ENCODE measurements around the gene ACTR3. TPM values are rescaled to one million over a fixed set of nuclear protein-coding genes. Genes with fewer than 3 reads are reported as not detected.

Gene ACTR3
- total RNA-seq, 1 donor = 236 TPM

DNA sequence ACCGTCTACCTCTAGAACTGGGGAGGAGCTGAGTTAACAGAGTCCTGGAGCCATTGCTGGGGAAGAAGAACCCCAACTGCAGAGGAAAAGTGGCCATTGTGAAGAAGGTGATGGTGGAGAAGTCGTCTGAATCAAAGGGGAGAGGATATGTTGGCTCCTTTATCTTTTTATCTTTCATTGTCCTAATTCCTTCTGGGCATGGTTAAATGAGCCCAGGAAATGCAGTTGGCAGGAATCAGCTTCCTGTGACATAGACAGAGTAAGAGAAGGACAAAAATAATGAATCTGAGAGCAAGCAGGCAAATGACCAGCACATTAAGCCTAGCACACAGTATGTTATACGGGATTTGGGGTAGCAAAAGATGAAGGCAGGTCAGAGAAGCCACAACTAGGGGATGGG is 16.0 kb upstream of the ACTR3 start:
- TF ChIP-seq, protein P1, sequence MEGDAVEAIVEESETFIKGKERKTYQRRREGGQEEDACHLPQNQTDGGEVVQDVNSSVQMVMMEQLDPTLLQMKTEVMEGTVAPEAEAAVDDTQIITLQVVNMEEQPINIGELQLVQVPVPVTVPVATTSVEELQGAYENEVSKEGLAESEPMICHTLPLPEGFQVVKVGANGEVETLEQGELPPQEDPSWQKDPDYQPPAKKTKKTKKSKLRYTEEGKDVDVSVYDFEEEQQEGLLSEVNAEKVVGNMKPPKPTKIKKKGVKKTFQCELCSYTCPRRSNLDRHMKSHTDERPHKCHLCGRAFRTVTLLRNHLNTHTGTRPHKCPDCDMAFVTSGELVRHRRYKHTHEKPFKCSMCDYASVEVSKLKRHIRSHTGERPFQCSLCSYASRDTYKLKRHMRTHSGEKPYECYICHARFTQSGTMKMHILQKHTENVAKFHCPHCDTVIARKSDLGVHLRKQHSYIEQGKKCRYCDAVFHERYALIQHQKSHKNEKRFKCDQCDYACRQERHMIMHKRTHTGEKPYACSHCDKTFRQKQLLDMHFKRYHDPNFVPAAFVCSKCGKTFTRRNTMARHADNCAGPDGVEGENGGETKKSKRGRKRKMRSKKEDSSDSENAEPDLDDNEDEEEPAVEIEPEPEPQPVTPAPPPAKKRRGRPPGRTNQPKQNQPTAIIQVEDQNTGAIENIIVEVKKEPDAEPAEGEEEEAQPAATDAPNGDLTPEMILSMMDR (IDR thresholded peaks at IDR 0.05; ENCODE audit: insufficient read depth, low read length) = no peak
- no peak for DNase-seq (ENCODE audit: low read depth)
- H3K4me3 ChIP-seq (ENCODE audit: low read depth, low read length) = no peak overlapping the region

DNA sequence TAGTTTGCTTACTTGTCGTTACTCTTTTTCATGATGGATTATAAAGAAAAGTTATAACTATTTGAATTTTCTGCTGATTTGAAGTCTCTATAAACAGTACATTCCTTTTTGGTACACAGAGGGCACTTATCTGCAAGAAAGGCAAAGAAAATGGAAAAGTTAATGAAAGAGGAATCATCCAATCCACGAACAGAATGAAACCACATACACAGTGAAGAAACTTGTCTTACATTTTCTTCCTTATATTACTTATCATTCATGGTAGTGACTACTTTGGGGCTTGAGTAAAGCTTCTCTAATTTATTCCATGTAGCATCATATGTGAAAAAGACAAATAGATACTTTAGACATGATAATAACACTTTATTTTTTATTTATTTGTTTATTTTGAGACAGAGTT is 14.8 kb upstream of the ACTR3 start:
- TF ChIP-seq, protein P1 (IDR thresholded peaks at IDR 0.05; ENCODE audit: insufficient read depth, low read length) = no peak
- no peak overlapping the region for H3K4me3 ChIP-seq (ENCODE audit: low read depth, low read length)
- no peak for DNase-seq (ENCODE audit: low read depth)

DNA sequence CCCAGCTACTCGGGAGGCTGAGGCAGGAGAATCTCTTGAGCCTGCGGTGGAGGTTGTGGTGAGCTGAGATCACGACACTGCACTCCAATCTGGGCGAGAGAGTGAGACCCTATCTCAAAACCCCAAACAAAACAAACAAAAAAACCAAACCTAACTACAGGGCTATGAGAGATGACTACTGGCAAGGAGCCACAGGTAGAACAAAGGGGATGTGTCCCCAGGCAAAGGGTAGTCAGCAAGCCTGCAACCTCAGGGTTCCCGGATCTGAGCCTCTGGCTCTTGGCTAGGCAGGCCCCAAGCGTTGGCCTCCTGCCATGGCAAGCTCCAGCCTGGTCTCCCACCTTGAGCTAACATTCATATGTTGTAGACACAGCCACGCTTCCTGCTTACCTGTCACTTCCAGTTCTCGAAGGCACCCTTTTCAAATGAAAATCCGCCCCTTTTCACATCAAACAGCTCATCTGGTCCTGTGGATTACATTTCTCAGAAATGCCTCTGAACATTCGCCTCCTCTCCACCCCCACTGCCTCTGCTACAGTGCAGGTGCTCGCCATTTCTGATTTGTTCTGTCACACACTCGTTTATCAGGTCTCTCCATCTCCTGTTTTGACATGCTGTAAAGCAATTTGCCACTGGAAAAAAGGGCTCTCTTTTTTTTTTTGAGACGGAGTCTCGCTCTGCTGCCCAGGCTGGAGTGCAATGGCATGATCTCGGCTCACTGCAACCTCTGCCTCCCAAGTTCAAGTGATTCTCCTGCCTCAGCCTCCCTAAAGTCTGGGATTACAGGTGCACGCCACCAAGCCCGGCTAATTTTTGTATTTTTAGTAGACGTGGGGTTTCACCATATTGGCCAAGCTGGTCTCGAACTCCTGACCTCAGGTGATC is 13.1 kb upstream of the ACTR3 start:
- DNase-seq (ENCODE audit: low read depth) = no peak
- TF ChIP-seq, protein P1 (IDR thresholded peaks at IDR 0.05; ENCODE audit: insufficient read depth, low read length) = no peak
- no peak overlapping the region for H3K4me3 ChIP-seq (ENCODE audit: low read depth, low read length)

DNA sequence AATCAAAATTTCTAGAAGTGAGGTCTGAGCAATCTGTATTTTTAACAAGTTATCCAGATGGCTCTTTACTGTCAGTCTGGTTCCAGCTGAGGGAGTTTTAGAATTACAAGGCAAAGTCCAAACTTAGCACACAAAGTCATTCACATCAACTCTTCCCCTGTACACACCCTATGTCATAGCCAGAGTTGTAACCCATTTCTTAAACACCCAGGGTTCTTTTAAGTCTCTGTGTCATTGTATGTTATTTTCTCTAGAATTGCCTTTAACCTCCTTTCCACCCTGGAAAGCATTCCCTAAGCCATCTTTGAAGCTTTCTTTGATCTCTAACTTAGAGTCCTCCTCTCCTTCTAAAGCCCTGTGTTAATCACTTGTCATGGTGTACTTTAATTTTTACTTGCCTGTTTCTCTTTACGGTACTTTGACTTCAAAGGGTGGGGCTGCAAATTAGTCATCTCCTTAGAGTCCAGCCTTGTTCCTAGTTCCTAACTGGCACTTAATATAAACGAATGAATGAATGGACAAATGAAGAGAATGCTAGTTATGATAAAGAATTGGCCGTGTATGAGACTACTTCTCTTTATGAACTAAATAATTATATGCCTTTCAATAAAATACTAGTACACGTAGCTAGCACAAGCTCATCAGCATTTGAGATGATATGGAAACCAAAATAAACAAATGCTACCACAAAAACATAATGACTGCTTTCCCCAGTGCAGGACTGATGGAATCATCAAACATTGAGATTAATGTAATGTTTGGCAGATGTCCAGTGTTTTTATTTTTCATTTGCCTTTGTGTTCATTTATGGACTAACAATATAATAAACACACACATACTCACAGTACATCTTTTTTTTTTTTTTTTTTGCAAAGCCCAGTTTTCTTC is 11.9 kb upstream of the ACTR3 start:
- H3K4me3 ChIP-seq (ENCODE audit: low read depth, low read length) = no peak overlapping the region
- peak; percentile 71 for DNase-seq (ENCODE audit: low read depth)
- TF ChIP-seq, protein P1 (IDR thresholded peaks at IDR 0.05; ENCODE audit: insufficient read depth, low read length) = no peak

DNA sequence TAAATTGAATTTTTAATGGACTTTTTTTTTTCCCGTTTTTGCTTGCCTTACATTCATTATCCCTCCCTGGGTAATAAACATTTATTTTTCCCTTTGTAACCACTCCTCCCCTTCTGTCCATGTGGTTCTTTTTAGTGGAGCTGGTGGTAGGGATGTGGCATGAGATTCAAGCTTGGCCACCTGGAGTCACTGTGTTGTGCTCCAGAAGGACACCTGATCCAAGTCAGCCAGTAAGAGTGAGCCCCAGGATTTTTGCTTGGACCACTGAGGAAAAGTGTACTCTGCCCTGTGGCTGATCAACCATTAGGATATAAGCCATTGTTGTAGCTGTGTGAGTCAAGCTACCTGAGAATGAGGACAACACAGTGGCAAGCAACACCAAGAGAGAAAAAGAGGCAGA is 11.1 kb upstream of the ACTR3 start:
- DNase-seq (ENCODE audit: low read depth) = no peak
- TF ChIP-seq, protein P1 (IDR thresholded peaks at IDR 0.05; ENCODE audit: insufficient read depth, low read length) = no peak
- no peak overlapping the region for H3K4me3 ChIP-seq (ENCODE audit: low read depth, low read length)

DNA sequence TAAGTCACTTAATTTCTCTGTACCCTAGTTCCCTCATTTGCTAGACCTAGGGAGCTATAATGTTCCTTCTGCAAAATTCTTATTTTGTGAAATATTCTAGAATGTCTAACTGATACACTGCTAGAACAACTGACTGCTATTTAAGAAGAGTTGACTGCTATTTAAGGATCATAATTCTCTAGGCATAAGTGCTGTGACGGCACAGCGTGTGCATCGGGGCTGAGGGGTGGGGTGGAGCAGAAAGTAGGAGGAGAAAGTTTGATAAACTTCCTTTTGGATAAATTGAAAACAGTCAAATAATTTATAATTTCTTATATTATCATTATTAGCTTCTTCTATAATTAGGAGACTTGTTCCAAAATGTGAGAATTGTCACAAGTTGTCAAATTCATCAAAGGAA is 10.4 kb upstream of the ACTR3 start:
- TF ChIP-seq, protein P1 (IDR thresholded peaks at IDR 0.05; ENCODE audit: insufficient read depth, low read length) = no peak
- no peak overlapping the region for H3K4me3 ChIP-seq (ENCODE audit: low read depth, low read length)
- no peak for DNase-seq (ENCODE audit: low read depth)
